Measurements from ENCODE around the gene DPP9. TPM values are rescaled to one million over a fixed set of nuclear protein-coding genes. Genes with fewer than 3 reads are reported as not detected.
A peak's percentile ranks its signal among the peaks of the same experiment; 100 is the strongest.

The DPP9 gene
- total and polyA plus RNA-seq, 2 of the 13 experiments (the other 11 are each of a cell fraction or from before 2014, with no cell fraction given), result 8.4 to 25.8 TPM

GRCh38 chr19:4723595-4724514 lies at the start of gene DPP9 (continued):
- TF ChIP-seq ZNF574 (CRISPR knock-in tag; IDR thresholded peaks at IDR 0.05) (peak; percentile 94), FOXK2 (IDR thresholded peaks at IDR 0.05) (peak; percentile 98), ETS1 (CRISPR knock-in tag; IDR thresholded peaks at IDR 0.05) (no peak), SNAPC5 (CRISPR knock-in tag; IDR thresholded peaks at IDR 0.05; ENCODE audit: borderline replicate concordance) (no peak), TBX2 (CRISPR knock-in tag; IDR thresholded peaks at IDR 0.05; ENCODE audit: borderline replicate concordance) (peak; percentile 82), ZNF572 (CRISPR knock-in tag; IDR thresholded peaks at IDR 0.05) (no peak), NFYB (CRISPR knock-in tag; IDR thresholded peaks at IDR 0.05) (peak; percentile 88), TFDP1 (CRISPR knock-in tag; IDR thresholded peaks at IDR 0.05; ENCODE audit: borderline replicate concordance) (0 out of 2 replicates have a peak, but pooled peaks have one; percentile 57), DR1 (CRISPR knock-in tag; IDR thresholded peaks at IDR 0.05) (0 out of 2 replicates have a peak, but pooled peaks have one; percentile 42), KAT7 (CRISPR knock-in tag; IDR thresholded peaks at IDR 0.05; ENCODE audit: borderline replicate concordance) (peak; percentile 76; the same call in 1 of the 2 replicates), NKX3-1 (CRISPR knock-in tag; IDR thresholded peaks at IDR 0.05) (no peak), ONECUT2 (CRISPR knock-in tag; IDR thresholded peaks at IDR 0.05) (0 out of 2 replicates have a peak, but pooled peaks have one; percentile 40), ZNF331 (CRISPR knock-in tag; IDR thresholded peaks at IDR 0.05) (peak; percentile 81), PAF1 (CRISPR knock-in tag; IDR thresholded peaks at IDR 0.05) (no peak), ZNF598 (CRISPR knock-in tag; IDR thresholded peaks at IDR 0.05; ENCODE audit: borderline replicate concordance) (peak; percentile 89), ZNF282 (IDR thresholded peaks at IDR 0.05; ENCODE audit: partially characterized antibody) (no peak), SIX1 (CRISPR knock-in tag; IDR thresholded peaks at IDR 0.05; ENCODE audit: borderline replicate concordance) (0 out of 2 replicates have a peak, but pooled peaks have one; percentile 48), KDM5B (CRISPR knock-in tag; IDR thresholded peaks at IDR 0.05; ENCODE audit: borderline replicate concordance) (peak; percentile 64; the same call in 1 of the 2 replicates), HNF1B (CRISPR knock-in tag; IDR thresholded peaks at IDR 0.05) (peak; percentile 82; the same call in 1 of the 2 replicates), TFDP2 (CRISPR knock-in tag; IDR thresholded peaks at IDR 0.05) (peak; percentile 66; the same call in 1 of the 2 replicates)
